ENCODE results near the gene ARMC2.

The ARMC2 gene

DNA sequence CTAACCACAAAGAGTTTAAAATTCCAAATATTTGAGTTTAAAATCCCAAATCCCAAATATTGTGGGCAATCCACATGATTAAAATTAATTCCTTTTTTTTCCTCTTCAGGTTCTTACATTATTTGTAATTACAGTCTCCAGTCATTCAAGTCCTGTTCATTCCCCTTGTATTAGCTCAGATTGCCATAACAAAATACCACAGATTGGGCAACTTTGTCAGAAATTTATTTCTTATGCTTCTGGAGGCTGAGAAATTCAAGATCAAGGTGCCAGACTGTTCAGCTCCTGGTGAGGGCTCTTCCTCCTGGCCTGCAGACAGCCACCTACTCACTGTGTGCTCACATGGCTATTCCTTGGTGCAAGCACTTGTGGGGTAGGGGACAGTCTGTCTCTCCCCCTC is 105.5 kb downstream of the ARMC2 start:
- no peak for DNase-seq
- Histone ChIP-seq H3K4me1 (peaks cover 10% of the 10 kb centered on the region), H3K9me3 (no peaks in the 10 kb centered on the region), H3K36me3 (no peaks in the 10 kb centered on the region), H3K27me3 (no peaks in the 10 kb centered on the region), H3K4me3 (ENCODE audit: low read depth, low read length) (no peak overlapping the region)
- TF ChIP-seq, protein P1, sequence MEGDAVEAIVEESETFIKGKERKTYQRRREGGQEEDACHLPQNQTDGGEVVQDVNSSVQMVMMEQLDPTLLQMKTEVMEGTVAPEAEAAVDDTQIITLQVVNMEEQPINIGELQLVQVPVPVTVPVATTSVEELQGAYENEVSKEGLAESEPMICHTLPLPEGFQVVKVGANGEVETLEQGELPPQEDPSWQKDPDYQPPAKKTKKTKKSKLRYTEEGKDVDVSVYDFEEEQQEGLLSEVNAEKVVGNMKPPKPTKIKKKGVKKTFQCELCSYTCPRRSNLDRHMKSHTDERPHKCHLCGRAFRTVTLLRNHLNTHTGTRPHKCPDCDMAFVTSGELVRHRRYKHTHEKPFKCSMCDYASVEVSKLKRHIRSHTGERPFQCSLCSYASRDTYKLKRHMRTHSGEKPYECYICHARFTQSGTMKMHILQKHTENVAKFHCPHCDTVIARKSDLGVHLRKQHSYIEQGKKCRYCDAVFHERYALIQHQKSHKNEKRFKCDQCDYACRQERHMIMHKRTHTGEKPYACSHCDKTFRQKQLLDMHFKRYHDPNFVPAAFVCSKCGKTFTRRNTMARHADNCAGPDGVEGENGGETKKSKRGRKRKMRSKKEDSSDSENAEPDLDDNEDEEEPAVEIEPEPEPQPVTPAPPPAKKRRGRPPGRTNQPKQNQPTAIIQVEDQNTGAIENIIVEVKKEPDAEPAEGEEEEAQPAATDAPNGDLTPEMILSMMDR (IDR thresholded peaks at IDR 0.05; ENCODE audit: low read depth, low read length): no peak

DNA sequence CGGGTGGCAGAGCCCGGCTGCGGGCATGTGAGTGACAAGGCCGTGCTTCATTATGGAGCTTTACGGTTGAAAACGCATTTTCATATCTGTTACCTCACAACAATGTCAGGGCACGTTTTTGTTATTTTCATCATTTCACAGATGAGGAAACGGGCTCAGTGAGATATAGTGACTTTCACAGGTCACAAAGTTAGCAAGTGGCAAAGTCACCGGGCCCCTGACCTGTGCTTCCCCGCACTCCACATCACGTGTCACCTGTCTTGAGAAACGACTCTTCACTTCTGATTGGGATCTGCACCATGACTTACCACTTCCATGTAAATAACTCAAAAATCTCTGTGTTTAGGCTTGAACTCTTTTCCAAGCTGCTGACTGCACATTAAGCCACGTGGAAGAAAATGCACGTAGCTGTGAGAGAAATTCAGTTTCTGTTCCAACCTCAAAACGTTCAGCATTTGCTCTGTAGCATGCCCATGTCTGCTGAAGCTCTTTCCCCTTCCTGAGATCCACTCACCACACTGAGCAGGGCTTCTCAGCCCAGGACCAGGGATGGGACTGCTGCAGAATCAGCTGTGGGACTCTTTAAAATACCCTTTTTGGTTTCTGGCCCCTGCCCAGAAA is 107.2 kb downstream of the ARMC2 start:
- peaks cover 2% of the 10 kb centered on the region for H3K4me1 ChIP-seq
- no peaks in the 10 kb centered on the region for H3K9me3 ChIP-seq
- no peaks in the 10 kb centered on the region for H3K36me3 ChIP-seq
- DNase-seq: no peak
- H3K4me3 ChIP-seq (ENCODE audit: low read depth, low read length): no peak overlapping the region
- TF ChIP-seq, protein P1 (IDR thresholded peaks at IDR 0.05; ENCODE audit: low read depth, low read length): no peak
- H3K27me3 ChIP-seq: no peaks in the 10 kb centered on the region

DNA sequence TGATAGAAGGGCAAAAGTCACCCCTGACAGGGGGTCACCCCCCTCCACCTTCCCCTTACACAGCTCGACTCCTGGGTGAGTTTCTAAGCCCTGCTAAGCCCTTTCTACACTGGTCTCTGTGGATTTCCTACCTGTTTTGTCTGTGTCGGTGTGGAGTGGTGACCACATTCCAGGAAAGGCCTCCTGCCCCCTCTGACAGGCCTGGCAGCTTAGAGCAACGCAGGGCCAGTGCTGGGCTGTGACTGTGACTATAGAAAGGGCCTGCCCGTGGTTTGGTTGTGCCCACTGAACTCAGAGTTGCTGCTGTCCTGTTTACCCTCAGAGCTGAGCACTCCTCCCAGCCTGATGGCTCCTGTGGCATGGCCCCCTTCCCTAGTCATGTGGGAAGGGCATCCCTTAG is 109.0 kb downstream of the ARMC2 start:
- Histone ChIP-seq H3K9me3 (no peaks in the 10 kb centered on the region), H3K36me3 (no peaks in the 10 kb centered on the region), H3K4me1 (peaks cover 2% of the 10 kb centered on the region), H3K4me3 (ENCODE audit: low read depth, low read length) (no peak overlapping the region), H3K27me3 (no peaks in the 10 kb centered on the region)
- no peak for DNase-seq
- TF ChIP-seq, protein P1 (IDR thresholded peaks at IDR 0.05; ENCODE audit: low read depth, low read length): no peak

DNA sequence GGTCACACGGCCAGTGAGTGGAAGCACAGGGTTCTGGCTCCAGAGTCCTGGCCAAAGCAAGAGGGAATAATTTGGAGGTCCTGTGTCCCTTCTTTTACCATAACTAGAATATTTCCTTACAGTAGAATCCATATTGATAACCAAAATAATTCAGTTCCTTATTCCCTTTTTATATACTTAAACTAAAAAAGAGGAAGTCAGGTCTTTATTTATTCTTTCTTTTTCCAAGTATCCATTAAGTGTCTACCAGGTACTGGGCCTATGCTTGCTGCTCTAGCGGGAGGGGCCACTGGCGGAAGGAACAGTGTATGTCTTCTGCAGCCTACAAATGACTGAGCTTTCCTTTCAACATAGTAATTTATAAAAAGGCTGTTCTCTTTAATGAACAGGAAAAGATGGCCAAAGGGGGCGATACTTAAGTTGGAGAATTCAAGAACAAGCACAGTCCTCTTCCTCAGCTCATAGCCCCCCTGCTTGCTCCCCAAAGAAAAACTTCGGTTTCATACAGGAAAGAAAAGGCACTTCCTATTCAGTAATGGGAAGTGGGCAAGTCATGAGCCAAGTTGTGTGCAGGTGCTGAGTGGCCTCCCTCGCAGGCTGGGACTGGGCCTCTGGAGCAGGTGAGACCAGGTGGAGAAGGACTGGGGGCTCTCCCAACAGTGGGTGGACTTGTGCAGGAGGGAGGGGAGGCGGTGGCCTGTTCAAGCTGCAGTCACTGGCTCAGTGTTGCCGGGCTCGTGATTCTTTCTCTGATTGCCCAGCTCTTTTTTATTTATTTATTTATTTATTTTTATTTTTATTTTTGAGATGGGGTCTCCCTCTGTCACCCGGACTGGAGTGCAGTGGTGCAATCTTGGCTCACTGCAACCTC is 110.9 kb downstream of the ARMC2 start:
- Histone ChIP-seq H3K9me3 (no peaks in the 10 kb centered on the region), H3K27me3 (no peaks in the 10 kb centered on the region), H3K4me3 (ENCODE audit: low read depth, low read length) (no peak overlapping the region), H3K4me1 (no peaks in the 10 kb centered on the region), H3K36me3 (no peaks in the 10 kb centered on the region)
- DNase-seq: no peak
- TF ChIP-seq, protein P1 (IDR thresholded peaks at IDR 0.05; ENCODE audit: low read depth, low read length): no peak

DNA sequence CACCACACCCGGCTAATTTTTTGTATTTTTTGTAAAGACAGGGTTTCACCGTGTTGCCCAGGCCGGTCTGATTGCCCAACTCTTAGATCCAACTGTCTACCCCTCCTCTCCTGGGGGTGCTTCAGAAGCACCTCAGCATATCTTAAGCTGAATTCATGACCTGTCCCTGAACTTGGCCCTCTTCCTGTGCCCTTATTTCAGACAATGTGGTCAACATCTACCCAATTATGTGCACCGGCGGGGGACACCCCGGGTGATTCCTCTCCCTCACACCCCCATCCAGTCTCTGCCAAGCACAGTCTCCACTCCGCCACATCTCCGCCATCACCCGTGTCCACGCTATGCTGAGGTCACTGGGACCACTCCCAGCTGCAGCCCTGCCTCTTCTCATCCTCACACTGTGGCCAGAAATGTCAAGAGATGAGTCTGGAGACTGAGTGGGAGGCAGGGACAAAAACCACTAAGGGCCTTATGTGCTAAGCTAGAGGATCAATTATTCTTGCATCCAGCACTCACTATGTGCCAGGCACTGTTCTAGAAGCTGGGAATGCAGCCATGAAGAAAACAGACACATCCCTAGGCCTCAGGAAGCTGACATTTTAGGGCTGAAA is 111.9 kb downstream of the ARMC2 start:
- Histone ChIP-seq H3K9me3 (no peaks in the 10 kb centered on the region), H3K4me3 (ENCODE audit: low read depth, low read length) (no peak overlapping the region), H3K4me1 (no peaks in the 10 kb centered on the region), H3K36me3 (no peaks in the 10 kb centered on the region), H3K27me3 (no peaks in the 10 kb centered on the region)
- DNase-seq: no peak
- TF ChIP-seq, protein P1 (IDR thresholded peaks at IDR 0.05; ENCODE audit: low read depth, low read length): no peak
